WTC11 (cell line): Measurements from ENCODE around the gene APBA3. TPM values are rescaled to one million over a fixed set of nuclear protein-coding genes. Genes with fewer than 3 reads are reported as not detected.
A peak's percentile ranks its signal among the peaks of the same experiment; 100 is the strongest.

Experiments used
- ATAC-seq: fragments of 200-7000 bp; cut with Tn5 transposase; 2 replicates; pipeline ENCODE4 v1.10.0; 2021; ENCODE audit warnings: mild to moderate bottlenecking, moderate library complexity
- CTCF ChIA-PET: fragments of 300-600 bp; sonication (Branson Sonifier 250); formaldehyde crosslinking; loops from one replicate; lab custom pipeline; 2021; ENCODE audit warnings: antibody characterized with exemption; lab: Charles Lee
- POLR2A ChIA-PET: fragments of 350-600 bp; sonication (Branson Sonifier 250); formaldehyde crosslinking; loops from one replicate; lab custom pipeline; 2021; ENCODE audit warnings: antibody characterized with exemption; lab: Charles Lee
- DNase-seq: peaks from one replicate; pipeline ENCODE4 v3.0.0; 2021; ENCODE audit warnings: low spot score
- H3K27ac Mint-ChIP-seq: 2 replicates; pipeline ENCODE4 v1.8.0; 2021; ENCODE audit warnings: mixed read lengths
- H3K27me3 Mint-ChIP-seq: 2 replicates; pipeline ENCODE4 v1.8.0; 2021; ENCODE audit warnings: low read depth, mild to moderate bottlenecking, moderate library complexity, mixed read lengths
- H3K36me3 Mint-ChIP-seq: 2 replicates; pipeline ENCODE4 v1.8.0; 2021; ENCODE audit warnings: mixed read lengths
- H3K4me1 Mint-ChIP-seq: 2 replicates; pipeline ENCODE4 v1.8.0; 2022; ENCODE audit warnings: mixed read lengths
- H3K4me3 Mint-ChIP-seq: 2 replicates; pipeline ENCODE4 v1.8.0; 2021; ENCODE audit warnings: mild to moderate bottlenecking, moderate library complexity, mixed read lengths
- H3K9me3 Mint-ChIP-seq: 2 replicates; pipeline ENCODE4 v1.8.0; 2021; ENCODE audit warnings: mixed read lengths
- CREB1 ChIP-seq: sonication (generic); formaldehyde crosslinking; IDR thresholded peaks from 2 replicates; pipeline ENCODE4 v1.8.0; 2023; ENCODE audit warnings: mild to moderate bottlenecking, missing genetic modification reagents
- GRHL2 ChIP-seq: fragments of 250-450 bp; sonication (Bioruptor Pico); IDR thresholded peaks from 2 replicates; pipeline ENCODE4 v1.8.0; 2022; ENCODE audit warnings: mild to moderate bottlenecking, moderate library complexity; ENCODE audit not compliant: insufficient replicate concordance, severe bottlenecking
- JUN ChIP-seq: sonication (generic); formaldehyde crosslinking; IDR thresholded peaks from 2 replicates; pipeline ENCODE4 v1.8.0; 2023; ENCODE audit warnings: mild to moderate bottlenecking, missing genetic modification reagents
- KAT7 ChIP-seq: sonication (generic); formaldehyde crosslinking; IDR thresholded peaks from 2 replicates; pipeline ENCODE4 v1.8.1; 2023; ENCODE audit warnings: missing genetic modification reagents, mild to moderate bottlenecking, borderline replicate concordance
- RELA ChIP-seq: sonication (generic); formaldehyde crosslinking; IDR thresholded peaks from 2 replicates; pipeline ENCODE4 v1.8.1; 2022; ENCODE audit warnings: missing genetic modification reagents, mild to moderate bottlenecking, borderline replicate concordance
- TCF7 ChIP-seq: sonication (generic); formaldehyde crosslinking; IDR thresholded peaks from 2 replicates; pipeline ENCODE4 v1.8.0; 2022; ENCODE audit warnings: mild to moderate bottlenecking, low read depth, missing genetic modification reagents, moderate library complexity
- TEAD1 ChIP-seq: sonication (generic); formaldehyde crosslinking; IDR thresholded peaks from 2 replicates; pipeline ENCODE4 v1.8.0; 2022; ENCODE audit warnings: mild to moderate bottlenecking, missing genetic modification reagents
- ZNF263 ChIP-seq: sonication (generic); formaldehyde crosslinking; IDR thresholded peaks from 2 replicates; pipeline ENCODE4 v1.8.1; 2022; ENCODE audit warnings: low read depth, mild to moderate bottlenecking, moderate library complexity, missing genetic modification reagents
- total RNA-seq: library from RNA; stranded (reverse); gene quantifications from 3 replicates; pipeline ENCODE4 v1.2.3, GENCODE V29; 2021
- TF ChIP-seq, protein P1 (sequence below): sonication (generic); formaldehyde crosslinking; IDR thresholded peaks from 2 replicates; pipeline ENCODE4 v1.8.1; 2022; ENCODE audit warnings: mild to moderate bottlenecking, missing genetic modification reagents, moderate library complexity, borderline replicate concordance
- TF ChIP-seq, protein P2 (sequence below): sonication (generic); formaldehyde crosslinking; conservative IDR thresholded peaks from 2 replicates; pipeline ENCODE4 v1.8.1; 2023; ENCODE audit warnings: mild to moderate bottlenecking, low read depth, missing genetic modification reagents, moderate library complexity
- TF ChIP-seq, protein P3 (sequence below): sonication (generic); formaldehyde crosslinking; IDR thresholded peaks from 2 replicates; pipeline ENCODE4 v1.8.0; 2022; ENCODE audit warnings: mild to moderate bottlenecking, missing genetic modification reagents
- TF ChIP-seq, protein P4 (sequence below): sonication (generic); formaldehyde crosslinking; IDR thresholded peaks from 2 replicates; pipeline ENCODE4 v1.8.1; 2022; ENCODE audit warnings: low read depth, missing genetic modification reagents, borderline replicate concordance
- TF ChIP-seq, protein P5 (sequence below): fragments of 250-450 bp; sonication (Bioruptor Pico); IDR thresholded peaks from 2 replicates; pipeline ENCODE4 v1.9.0; 2021; ENCODE audit warnings: mild to moderate bottlenecking, borderline replicate concordance
- TF ChIP-seq, protein P6 (sequence below): sonication (generic); formaldehyde crosslinking; IDR thresholded peaks from 2 replicates; pipeline ENCODE4 v1.8.1; 2023; ENCODE audit warnings: mild to moderate bottlenecking, missing genetic modification reagents, moderate library complexity
- TF ChIP-seq, protein P7 (sequence below): sonication (generic); formaldehyde crosslinking; conservative IDR thresholded peaks from 2 replicates; pipeline ENCODE4 v1.8.1; 2022; ENCODE audit warnings: mild to moderate bottlenecking, missing genetic modification reagents
- TF ChIP-seq, protein P8 (sequence below): fragments of 200-600 bp; IDR thresholded peaks from 2 replicates; pipeline ENCODE4 v1.8.0; 2022; ENCODE audit warnings: antibody characterized with exemption
- TF ChIP-seq, protein P9 (sequence below): fragments of 250-450 bp; sonication (Bioruptor Pico); IDR thresholded peaks from 2 replicates; pipeline ENCODE4 v1.9.0; 2021; ENCODE audit warnings: moderate library complexity, mild to moderate bottlenecking, inconsistent platforms, borderline replicate concordance

The APBA3 gene
- total RNA-seq, 1 experiment from 2014 or later: 27.5 TPM

DNA sequence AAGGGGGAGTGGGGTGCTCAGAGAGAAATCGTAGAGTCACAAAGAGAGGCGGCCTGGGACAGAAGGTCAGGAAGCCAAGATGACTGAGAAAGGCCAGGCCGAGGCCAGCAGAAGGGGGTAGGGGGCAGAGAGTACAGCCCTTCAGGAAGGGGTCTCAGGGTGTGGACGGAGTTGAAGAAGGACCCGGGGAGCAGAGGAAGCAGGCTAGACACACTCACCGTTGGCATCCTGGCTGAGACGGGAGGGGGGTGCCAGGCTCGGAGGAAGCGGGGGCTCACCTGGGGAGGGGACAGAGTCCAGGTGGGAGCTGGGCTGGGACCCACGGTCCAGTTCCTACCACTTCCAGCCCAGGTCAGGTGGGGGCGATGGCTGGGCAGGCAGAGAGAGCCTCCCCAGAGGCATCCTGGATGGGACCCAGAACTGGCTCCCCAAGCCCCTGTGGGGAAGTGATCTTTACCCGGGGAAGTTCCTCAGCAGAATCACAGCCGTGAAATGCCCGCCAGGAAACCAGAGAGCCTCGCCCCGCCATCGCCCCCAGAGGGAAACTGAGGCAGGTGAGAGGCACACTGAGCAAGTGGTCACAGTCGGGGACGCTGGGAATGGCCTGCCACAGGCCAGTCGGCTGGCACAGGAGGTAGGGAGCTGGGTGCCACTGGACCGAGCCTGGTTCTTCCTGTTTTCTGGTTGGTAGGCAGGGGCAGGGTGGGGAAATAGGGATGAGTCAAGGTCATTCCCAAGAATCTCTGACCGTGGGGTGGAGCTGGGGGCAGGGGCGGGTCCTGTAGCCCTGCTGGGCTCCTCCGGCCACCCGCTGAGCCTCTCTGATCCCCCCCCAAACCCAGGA lies 23.3 kb upstream of the APBA3 start:
- TF ChIP-seq, protein P1, sequence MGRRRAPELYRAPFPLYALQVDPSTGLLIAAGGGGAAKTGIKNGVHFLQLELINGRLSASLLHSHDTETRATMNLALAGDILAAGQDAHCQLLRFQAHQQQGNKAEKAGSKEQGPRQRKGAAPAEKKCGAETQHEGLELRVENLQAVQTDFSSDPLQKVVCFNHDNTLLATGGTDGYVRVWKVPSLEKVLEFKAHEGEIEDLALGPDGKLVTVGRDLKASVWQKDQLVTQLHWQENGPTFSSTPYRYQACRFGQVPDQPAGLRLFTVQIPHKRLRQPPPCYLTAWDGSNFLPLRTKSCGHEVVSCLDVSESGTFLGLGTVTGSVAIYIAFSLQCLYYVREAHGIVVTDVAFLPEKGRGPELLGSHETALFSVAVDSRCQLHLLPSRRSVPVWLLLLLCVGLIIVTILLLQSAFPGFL (CRISPR knock-in tag): no peak
- no peak for TF ChIP-seq RELA (CRISPR knock-in tag)
- no peak for TF ChIP-seq ZNF263 (CRISPR knock-in tag)
- TF ChIP-seq TEAD1: no peak
- no peak for TF ChIP-seq JUN
- TF ChIP-seq, protein P2, sequence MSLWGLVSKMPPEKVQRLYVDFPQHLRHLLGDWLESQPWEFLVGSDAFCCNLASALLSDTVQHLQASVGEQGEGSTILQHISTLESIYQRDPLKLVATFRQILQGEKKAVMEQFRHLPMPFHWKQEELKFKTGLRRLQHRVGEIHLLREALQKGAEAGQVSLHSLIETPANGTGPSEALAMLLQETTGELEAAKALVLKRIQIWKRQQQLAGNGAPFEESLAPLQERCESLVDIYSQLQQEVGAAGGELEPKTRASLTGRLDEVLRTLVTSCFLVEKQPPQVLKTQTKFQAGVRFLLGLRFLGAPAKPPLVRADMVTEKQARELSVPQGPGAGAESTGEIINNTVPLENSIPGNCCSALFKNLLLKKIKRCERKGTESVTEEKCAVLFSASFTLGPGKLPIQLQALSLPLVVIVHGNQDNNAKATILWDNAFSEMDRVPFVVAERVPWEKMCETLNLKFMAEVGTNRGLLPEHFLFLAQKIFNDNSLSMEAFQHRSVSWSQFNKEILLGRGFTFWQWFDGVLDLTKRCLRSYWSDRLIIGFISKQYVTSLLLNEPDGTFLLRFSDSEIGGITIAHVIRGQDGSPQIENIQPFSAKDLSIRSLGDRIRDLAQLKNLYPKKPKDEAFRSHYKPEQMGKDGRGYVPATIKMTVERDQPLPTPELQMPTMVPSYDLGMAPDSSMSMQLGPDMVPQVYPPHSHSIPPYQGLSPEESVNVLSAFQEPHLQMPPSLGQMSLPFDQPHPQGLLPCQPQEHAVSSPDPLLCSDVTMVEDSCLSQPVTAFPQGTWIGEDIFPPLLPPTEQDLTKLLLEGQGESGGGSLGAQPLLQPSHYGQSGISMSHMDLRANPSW (CRISPR knock-in tag): no peak
- TF ChIP-seq CREB1 (CRISPR knock-in tag): no peak
- TF ChIP-seq KAT7: no peak
- TF ChIP-seq, protein P3, sequence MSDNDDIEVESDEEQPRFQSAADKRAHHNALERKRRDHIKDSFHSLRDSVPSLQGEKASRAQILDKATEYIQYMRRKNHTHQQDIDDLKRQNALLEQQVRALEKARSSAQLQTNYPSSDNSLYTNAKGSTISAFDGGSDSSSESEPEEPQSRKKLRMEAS (CRISPR knock-in tag): no peak
- TF ChIP-seq, protein P4, sequence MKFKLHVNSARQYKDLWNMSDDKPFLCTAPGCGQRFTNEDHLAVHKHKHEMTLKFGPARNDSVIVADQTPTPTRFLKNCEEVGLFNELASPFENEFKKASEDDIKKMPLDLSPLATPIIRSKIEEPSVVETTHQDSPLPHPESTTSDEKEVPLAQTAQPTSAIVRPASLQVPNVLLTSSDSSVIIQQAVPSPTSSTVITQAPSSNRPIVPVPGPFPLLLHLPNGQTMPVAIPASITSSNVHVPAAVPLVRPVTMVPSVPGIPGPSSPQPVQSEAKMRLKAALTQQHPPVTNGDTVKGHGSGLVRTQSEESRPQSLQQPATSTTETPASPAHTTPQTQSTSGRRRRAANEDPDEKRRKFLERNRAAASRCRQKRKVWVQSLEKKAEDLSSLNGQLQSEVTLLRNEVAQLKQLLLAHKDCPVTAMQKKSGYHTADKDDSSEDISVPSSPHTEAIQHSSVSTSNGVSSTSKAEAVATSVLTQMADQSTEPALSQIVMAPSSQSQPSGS (CRISPR knock-in tag): no peak
- no peak for TF ChIP-seq TCF7
- TF ChIP-seq, protein P5, sequence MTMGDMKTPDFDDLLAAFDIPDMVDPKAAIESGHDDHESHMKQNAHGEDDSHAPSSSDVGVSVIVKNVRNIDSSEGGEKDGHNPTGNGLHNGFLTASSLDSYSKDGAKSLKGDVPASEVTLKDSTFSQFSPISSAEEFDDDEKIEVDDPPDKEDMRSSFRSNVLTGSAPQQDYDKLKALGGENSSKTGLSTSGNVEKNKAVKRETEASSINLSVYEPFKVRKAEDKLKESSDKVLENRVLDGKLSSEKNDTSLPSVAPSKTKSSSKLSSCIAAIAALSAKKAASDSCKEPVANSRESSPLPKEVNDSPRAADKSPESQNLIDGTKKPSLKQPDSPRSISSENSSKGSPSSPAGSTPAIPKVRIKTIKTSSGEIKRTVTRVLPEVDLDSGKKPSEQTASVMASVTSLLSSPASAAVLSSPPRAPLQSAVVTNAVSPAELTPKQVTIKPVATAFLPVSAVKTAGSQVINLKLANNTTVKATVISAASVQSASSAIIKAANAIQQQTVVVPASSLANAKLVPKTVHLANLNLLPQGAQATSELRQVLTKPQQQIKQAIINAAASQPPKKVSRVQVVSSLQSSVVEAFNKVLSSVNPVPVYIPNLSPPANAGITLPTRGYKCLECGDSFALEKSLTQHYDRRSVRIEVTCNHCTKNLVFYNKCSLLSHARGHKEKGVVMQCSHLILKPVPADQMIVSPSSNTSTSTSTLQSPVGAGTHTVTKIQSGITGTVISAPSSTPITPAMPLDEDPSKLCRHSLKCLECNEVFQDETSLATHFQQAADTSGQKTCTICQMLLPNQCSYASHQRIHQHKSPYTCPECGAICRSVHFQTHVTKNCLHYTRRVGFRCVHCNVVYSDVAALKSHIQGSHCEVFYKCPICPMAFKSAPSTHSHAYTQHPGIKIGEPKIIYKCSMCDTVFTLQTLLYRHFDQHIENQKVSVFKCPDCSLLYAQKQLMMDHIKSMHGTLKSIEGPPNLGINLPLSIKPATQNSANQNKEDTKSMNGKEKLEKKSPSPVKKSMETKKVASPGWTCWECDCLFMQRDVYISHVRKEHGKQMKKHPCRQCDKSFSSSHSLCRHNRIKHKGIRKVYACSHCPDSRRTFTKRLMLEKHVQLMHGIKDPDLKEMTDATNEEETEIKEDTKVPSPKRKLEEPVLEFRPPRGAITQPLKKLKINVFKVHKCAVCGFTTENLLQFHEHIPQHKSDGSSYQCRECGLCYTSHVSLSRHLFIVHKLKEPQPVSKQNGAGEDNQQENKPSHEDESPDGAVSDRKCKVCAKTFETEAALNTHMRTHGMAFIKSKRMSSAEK: no peak
- TF ChIP-seq, protein P6, sequence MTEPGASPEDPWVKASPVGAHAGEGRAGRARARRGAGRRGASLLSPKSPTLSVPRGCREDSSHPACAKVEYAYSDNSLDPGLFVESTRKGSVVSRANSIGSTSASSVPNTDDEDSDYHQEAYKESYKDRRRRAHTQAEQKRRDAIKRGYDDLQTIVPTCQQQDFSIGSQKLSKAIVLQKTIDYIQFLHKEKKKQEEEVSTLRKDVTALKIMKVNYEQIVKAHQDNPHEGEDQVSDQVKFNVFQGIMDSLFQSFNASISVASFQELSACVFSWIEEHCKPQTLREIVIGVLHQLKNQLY (CRISPR knock-in tag): no peak
- TF ChIP-seq, protein P7, sequence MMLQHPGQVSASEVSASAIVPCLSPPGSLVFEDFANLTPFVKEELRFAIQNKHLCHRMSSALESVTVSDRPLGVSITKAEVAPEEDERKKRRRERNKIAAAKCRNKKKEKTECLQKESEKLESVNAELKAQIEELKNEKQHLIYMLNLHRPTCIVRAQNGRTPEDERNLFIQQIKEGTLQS: no peak
- TF ChIP-seq GRHL2 (CRISPR knock-in tag): no peak
- TF ChIP-seq, protein P8, sequence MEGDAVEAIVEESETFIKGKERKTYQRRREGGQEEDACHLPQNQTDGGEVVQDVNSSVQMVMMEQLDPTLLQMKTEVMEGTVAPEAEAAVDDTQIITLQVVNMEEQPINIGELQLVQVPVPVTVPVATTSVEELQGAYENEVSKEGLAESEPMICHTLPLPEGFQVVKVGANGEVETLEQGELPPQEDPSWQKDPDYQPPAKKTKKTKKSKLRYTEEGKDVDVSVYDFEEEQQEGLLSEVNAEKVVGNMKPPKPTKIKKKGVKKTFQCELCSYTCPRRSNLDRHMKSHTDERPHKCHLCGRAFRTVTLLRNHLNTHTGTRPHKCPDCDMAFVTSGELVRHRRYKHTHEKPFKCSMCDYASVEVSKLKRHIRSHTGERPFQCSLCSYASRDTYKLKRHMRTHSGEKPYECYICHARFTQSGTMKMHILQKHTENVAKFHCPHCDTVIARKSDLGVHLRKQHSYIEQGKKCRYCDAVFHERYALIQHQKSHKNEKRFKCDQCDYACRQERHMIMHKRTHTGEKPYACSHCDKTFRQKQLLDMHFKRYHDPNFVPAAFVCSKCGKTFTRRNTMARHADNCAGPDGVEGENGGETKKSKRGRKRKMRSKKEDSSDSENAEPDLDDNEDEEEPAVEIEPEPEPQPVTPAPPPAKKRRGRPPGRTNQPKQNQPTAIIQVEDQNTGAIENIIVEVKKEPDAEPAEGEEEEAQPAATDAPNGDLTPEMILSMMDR: no peak
- TF ChIP-seq, protein P9, sequence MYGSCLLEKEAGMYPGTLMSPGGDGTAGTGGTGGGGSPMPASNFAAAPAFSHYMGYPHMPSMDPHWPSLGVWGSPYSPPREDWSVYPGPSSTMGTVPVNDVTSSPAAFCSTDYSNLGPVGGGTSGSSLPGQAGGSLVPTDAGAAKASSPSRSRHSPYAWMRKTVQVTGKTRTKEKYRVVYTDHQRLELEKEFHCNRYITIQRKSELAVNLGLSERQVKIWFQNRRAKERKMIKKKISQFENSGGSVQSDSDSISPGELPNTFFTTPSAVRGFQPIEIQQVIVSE (CRISPR knock-in tag): no peak
- ATAC-seq (peak; percentile 15), DNase-seq (no peak)
- peaks cover 17% of the 10 kb centered on the region for H3K27me3 Mint-ChIP-seq
- no peak overlapping the region for H3K27ac Mint-ChIP-seq
- peaks cover 7% of the 10 kb centered on the region for H3K4me1 Mint-ChIP-seq
- ChIA-PET CTCF (interaction anchor here (0.5 to 2.7 kb wide), 14 partner anchors 10 to 1394 kb away, joined by 3 to 13 read pairs (median 5); partner anchors contain the start of genes ATCAY, DAPK3, MRPL54 and RAX2), POLR2A (interaction anchor here (0.5 kb wide), 1 partner anchor 205 kb away, joined by 3 read pairs; no protein-coding TSS in a partner anchor)
- peak overlapping the region; percentile 75 for H3K4me3 Mint-ChIP-seq
- peaks cover 21% of the 10 kb centered on the region for H3K36me3 Mint-ChIP-seq
- peaks cover 18% of the 10 kb centered on the region for H3K9me3 Mint-ChIP-seq
